ENCODE data around the gene FLAD1.
"Not testable (repeated sequence)": the region's sequence is repeated elsewhere in the genome, so short reads cannot be mapped to it uniquely, and the experiment has no call there.

- not testable (repeated sequence) for TF ChIP-seq POLR2AphosphoS5 (IDR thresholded peaks at IDR 0.05; ENCODE audit: low read depth); ZNF462 (CRISPR knock-in tag; IDR thresholded peaks at IDR 0.05); CTCF (conservative IDR thresholded peaks at IDR 0.05; ENCODE audit: low read depth in 2 of 2); REST (IDR thresholded peaks at IDR 0.05; ENCODE audit: unreplicated experiment); EZH2 (IDR thresholded peaks at IDR 0.05; ENCODE audit: low read depth, unreplicated experiment); JUNB (IDR thresholded peaks at IDR 0.05; ENCODE audit: unreplicated experiment); EZH2phosphoT487 (IDR thresholded peaks at IDR 0.05; ENCODE audit: unreplicated experiment); CREB1 (CRISPR knock-in tag; IDR thresholded peaks at IDR 0.05; ENCODE audit: low read depth)
Measured at GRCh38 chr1:154977762-154978161, 5.4 kb upstream of the FLAD1 start.

Data from GM23338 (cell line).